ENCODE data around the gene OMP. TPM values are rescaled to one million over a fixed set of nuclear protein-coding genes. Genes with fewer than 3 reads are reported as not detected.

The OMP gene
- total and polyA plus RNA-seq, 2 donors from 2014 or later = 1.8 TPM; not detected in 1

DNA sequence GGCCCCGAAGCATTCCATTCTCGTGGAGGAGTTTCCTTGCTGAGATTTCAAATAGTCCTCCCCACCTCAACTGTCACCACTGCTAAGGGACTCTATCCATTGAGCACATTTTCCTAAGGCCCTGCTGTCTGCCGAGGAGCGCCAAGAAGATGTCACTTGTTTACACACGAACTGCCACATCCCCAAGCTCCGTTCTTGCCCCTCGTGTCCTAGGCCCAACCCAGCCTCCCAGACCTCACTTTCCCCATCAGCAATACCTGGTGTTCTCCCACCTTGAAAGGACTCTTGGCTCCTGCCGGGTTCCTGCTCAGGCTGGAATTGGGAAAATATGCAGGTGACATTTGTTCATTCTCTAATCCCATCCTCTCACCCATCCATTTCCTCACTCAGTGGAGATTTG is 21.4 kb downstream of the OMP start:
- no peak overlapping the region for H3K9ac ChIP-seq (ENCODE audit: low read length in 3 of 3)
- no peak for FAIRE-seq
- H3K4me3 ChIP-seq (ENCODE audit: low read length in 3 of 3) = no peak overlapping the region
- H3K36me3 ChIP-seq (ENCODE audit: control insufficient read depth in 2 of 3, insufficient read depth in 3 of 3, low read length in 3 of 3) = peaks cover 0 to 6% (median 2%) of the 10 kb centered on the region in 3 donors
- TF ChIP-seq, protein P1, sequence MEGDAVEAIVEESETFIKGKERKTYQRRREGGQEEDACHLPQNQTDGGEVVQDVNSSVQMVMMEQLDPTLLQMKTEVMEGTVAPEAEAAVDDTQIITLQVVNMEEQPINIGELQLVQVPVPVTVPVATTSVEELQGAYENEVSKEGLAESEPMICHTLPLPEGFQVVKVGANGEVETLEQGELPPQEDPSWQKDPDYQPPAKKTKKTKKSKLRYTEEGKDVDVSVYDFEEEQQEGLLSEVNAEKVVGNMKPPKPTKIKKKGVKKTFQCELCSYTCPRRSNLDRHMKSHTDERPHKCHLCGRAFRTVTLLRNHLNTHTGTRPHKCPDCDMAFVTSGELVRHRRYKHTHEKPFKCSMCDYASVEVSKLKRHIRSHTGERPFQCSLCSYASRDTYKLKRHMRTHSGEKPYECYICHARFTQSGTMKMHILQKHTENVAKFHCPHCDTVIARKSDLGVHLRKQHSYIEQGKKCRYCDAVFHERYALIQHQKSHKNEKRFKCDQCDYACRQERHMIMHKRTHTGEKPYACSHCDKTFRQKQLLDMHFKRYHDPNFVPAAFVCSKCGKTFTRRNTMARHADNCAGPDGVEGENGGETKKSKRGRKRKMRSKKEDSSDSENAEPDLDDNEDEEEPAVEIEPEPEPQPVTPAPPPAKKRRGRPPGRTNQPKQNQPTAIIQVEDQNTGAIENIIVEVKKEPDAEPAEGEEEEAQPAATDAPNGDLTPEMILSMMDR (IDR thresholded peaks at IDR 0.05; ENCODE audit: borderline replicate concordance, extremely low read depth, insufficient read depth) = no peak
- no peaks in the 10 kb centered on the region for H3K27me3 ChIP-seq (ENCODE audit: control insufficient read depth, insufficient read depth, low read length)
- H3K27ac ChIP-seq (ENCODE audit: low read depth in 2 of 2, low read length in 2 of 2) = no peak overlapping the region
- intact Hi-C loops (cut with DNase I) = no loop called here
- H3K9me3 ChIP-seq (ENCODE audit: control insufficient read depth in 2 of 3, insufficient read depth in 1 of 3, low read length in 3 of 3) = no peaks in the 10 kb centered on the region
- H3K4me1 ChIP-seq (ENCODE audit: control insufficient read depth in 2 of 3, insufficient read depth in 2 of 3, low read depth in 1 of 3, low read length in 3 of 3) = peaks cover 0 to 14% (median 4%) of the 10 kb centered on the region in 3 donors
- DNase-seq = peak in 1 of 5 donors; percentile 26

DNA sequence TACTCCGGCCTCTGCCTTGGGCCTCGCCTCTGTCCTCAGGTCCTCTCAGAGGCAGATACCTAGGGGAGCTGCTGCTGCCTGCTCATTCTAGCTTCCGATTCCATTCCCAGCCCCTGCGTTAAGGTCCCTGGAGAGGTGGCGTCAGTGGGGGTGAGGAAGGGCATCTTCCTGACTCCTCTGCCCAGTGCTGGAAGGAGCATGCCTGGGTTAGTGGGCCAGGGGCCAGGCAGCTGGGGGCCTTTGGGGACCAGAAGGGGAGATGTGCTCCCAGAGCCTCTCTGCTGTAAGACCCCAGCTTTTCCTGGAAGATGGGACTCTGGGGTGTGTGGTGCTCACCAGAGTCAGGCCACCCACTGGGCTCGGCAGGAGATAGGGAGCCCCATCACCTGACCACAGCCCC is 21.8 kb downstream of the OMP start:
- H3K36me3 ChIP-seq (ENCODE audit: control insufficient read depth in 2 of 3, insufficient read depth in 3 of 3, low read length in 3 of 3) = peaks cover 0 to 6% (median 2%) of the 10 kb centered on the region in 3 donors
- H3K27me3 ChIP-seq (ENCODE audit: control insufficient read depth, insufficient read depth, low read length) = no peaks in the 10 kb centered on the region
- no peak overlapping the region for H3K4me3 ChIP-seq (ENCODE audit: low read length in 3 of 3)
- H3K9me3 ChIP-seq (ENCODE audit: control insufficient read depth in 2 of 3, insufficient read depth in 1 of 3, low read length in 3 of 3) = no peaks in the 10 kb centered on the region
- H3K27ac ChIP-seq (ENCODE audit: low read depth in 2 of 2, low read length in 2 of 2) = no peak overlapping the region
- DNase-seq = peak in 1 of 5 donors; percentile 58
- intact Hi-C loops (cut with DNase I) = no loop called here
- H3K4me1 ChIP-seq (ENCODE audit: control insufficient read depth in 2 of 3, insufficient read depth in 2 of 3, low read depth in 1 of 3, low read length in 3 of 3) = peaks cover 0 to 14% (median 4%) of the 10 kb centered on the region in 3 donors
- TF ChIP-seq, protein P1 (IDR thresholded peaks at IDR 0.05; ENCODE audit: borderline replicate concordance, extremely low read depth, insufficient read depth) = no peak
- FAIRE-seq = no peak
- H3K9ac ChIP-seq (ENCODE audit: low read length in 3 of 3) = no peak overlapping the region

DNA sequence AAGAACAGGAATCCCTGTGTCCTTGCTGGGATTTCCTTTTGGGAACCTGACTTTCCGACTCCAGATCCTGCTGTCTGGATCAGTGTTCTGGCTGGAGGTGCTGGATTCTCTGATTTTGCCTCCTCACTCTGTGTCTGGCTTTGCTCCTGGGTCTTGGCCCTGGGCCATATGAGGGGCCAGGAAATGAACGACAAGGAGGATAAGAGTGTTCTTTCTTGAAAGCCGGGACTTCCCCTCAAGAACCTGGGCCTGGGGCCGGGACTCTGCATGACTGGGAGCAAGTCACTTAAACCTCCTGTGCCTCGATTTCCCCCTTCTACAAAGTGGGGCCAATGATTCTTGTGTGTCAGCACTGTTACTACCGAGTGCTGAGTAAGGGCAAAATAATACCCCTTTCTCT is 22.6 kb downstream of the OMP start:
- Histone ChIP-seq H3K9ac (ENCODE audit: low read length in 3 of 3) (no peak overlapping the region), H3K9me3 (ENCODE audit: control insufficient read depth in 2 of 3, insufficient read depth in 1 of 3, low read length in 3 of 3) (no peaks in the 10 kb centered on the region), H3K4me3 (ENCODE audit: low read length in 3 of 3) (no peak overlapping the region), H3K27me3 (ENCODE audit: control insufficient read depth, insufficient read depth, low read length) (no peaks in the 10 kb centered on the region), H3K36me3 (ENCODE audit: control insufficient read depth in 2 of 3, insufficient read depth in 3 of 3, low read length in 3 of 3) (no peaks in the 10 kb centered on the region), H3K27ac (ENCODE audit: low read depth in 2 of 2, low read length in 2 of 2) (no peak overlapping the region), H3K4me1 (ENCODE audit: control insufficient read depth in 2 of 3, insufficient read depth in 2 of 3, low read depth in 1 of 3, low read length in 3 of 3) (peaks cover 0 to 14% (median 8%) of the 10 kb centered on the region in 3 donors)
- TF ChIP-seq, protein P1 (IDR thresholded peaks at IDR 0.05; ENCODE audit: borderline replicate concordance, extremely low read depth, insufficient read depth) = no peak
- FAIRE-seq = no peak
- DNase-seq = peak in 1 of 5 donors; percentile 43
- intact Hi-C loops (cut with DNase I) = no loop called here

DNA sequence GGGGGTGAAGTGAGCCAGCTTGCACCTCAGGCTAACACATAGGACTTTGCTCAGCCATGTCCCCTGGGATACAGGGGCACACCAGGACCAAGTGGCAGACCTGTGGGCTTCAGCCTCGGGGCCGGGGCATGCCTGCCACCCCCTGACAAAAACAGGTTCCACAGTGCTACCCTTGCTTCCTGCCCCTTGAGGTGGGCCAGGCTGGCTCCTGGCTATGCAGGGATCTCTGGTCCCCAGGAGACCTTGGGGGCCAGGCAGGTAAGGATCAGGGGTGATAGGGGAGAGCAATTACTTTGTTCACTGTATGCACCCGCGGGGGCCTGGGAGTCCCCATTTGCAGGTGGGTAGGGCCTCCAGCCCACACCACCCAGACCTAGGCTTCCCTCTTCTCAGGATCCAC is 23.1 kb downstream of the OMP start:
- intact Hi-C loops (cut with DNase I) = no loop called here
- Histone ChIP-seq H3K27ac (ENCODE audit: low read depth in 2 of 2, low read length in 2 of 2) (no peak overlapping the region), H3K27me3 (ENCODE audit: control insufficient read depth, insufficient read depth, low read length) (no peaks in the 10 kb centered on the region), H3K4me3 (ENCODE audit: low read length in 3 of 3) (no peak overlapping the region), H3K9me3 (ENCODE audit: control insufficient read depth in 2 of 3, insufficient read depth in 1 of 3, low read length in 3 of 3) (no peaks in the 10 kb centered on the region), H3K9ac (ENCODE audit: low read length in 3 of 3) (no peak overlapping the region), H3K36me3 (ENCODE audit: control insufficient read depth in 2 of 3, insufficient read depth in 3 of 3, low read length in 3 of 3) (no peaks in the 10 kb centered on the region), H3K4me1 (ENCODE audit: control insufficient read depth in 2 of 3, insufficient read depth in 2 of 3, low read depth in 1 of 3, low read length in 3 of 3) (peaks cover 0 to 14% (median 13%) of the 10 kb centered on the region in 3 donors)
- TF ChIP-seq, protein P1 (IDR thresholded peaks at IDR 0.05; ENCODE audit: borderline replicate concordance, extremely low read depth, insufficient read depth) = no peak
- DNase-seq (peak in 1 of 5 donors; percentile 53), FAIRE-seq (no peak)
